Smooth muscle cell (in vitro differentiated cells): ENCODE measurements around the gene IGSF3. TPM values are rescaled to one million over a fixed set of nuclear protein-coding genes. Genes with fewer than 3 reads are reported as not detected.
"Not testable (repeated sequence)": the region's sequence is repeated elsewhere in the genome, so short reads cannot be mapped to it uniquely, and the experiment has no call there.

ENCODE experiments used
- DNase-seq: peaks from one replicate; lab custom pipeline; 2025; ENCODE audit not compliant: unreplicated experiment; lab: John Stamatoyannopoulos, UW
- H2AFZ ChIP-seq: fragments of 200-600 bp; sonication (generic); 2 replicates; pipeline ENCODE4 v1.6.0; 2016; ENCODE audit warnings: antibody characterized with exemption, low read depth, mild to moderate bottlenecking
- H3F3A ChIP-seq: fragments of 200-600 bp; sonication (generic); 2 replicates; pipeline ENCODE4 v1.6.0; 2017; ENCODE audit warnings: antibody characterized with exemption, low read depth
- H3K27ac ChIP-seq: fragments of 200-600 bp; sonication (generic); 2 replicates; pipeline ENCODE4 v1.5.1; 2016; ENCODE audit warnings: low read depth, mild to moderate bottlenecking
- H3K27me3 ChIP-seq: fragments of 200-600 bp; sonication (generic); 2 replicates; pipeline ENCODE4 v1.6.1; 2016; ENCODE audit warnings: low read depth, mild to moderate bottlenecking
- H3K36me3 ChIP-seq: fragments of 200-600 bp; sonication (generic); 2 replicates; pipeline ENCODE4 v1.5.1; 2016; ENCODE audit warnings: low read depth
- H3K4me1 ChIP-seq: fragments of 200-600 bp; sonication (generic); 2 replicates; pipeline ENCODE4 v1.5.1; 2016; ENCODE audit warnings: low read depth
- H3K4me2 ChIP-seq: fragments of 200-600 bp; sonication (generic); 2 replicates; pipeline ENCODE4 v1.6.0; 2016; ENCODE audit warnings: mild to moderate bottlenecking
- H3K4me3 ChIP-seq: fragments of 200-600 bp; sonication (generic); 2 replicates; pipeline ENCODE4 v1.5.1; 2016; ENCODE audit warnings: mild to moderate bottlenecking
- H3K79me2 ChIP-seq: fragments of 200-600 bp; sonication (generic); 2 replicates; pipeline ENCODE4 v1.6.0; 2016; ENCODE audit warnings: low read depth, mild to moderate bottlenecking
- H3K9ac ChIP-seq: fragments of 200-600 bp; sonication (generic); 2 replicates; pipeline ENCODE4 v1.6.0; 2016; ENCODE audit warnings: low read depth
- H3K9me3 ChIP-seq: fragments of 200-600 bp; sonication (generic); replicated peaks from 2 replicates; pipeline ENCODE4 v1.5.1; 2016; ENCODE audit warnings: low read depth
- H4K20me1 ChIP-seq: fragments of 200-600 bp; sonication (generic); 2 replicates; pipeline ENCODE4 v1.6.0; 2016; ENCODE audit warnings: low read depth
- CTCF ChIP-seq: fragments of 200-600 bp; sonication (generic); IDR thresholded peaks from 2 replicates; pipeline ENCODE4 v1.5.1; 2017; ENCODE audit warnings: borderline replicate concordance, mild to moderate bottlenecking, antibody characterized with exemption; ENCODE audit not compliant: insufficient read depth, poor library complexity, severe bottlenecking
- WGBS: methylation state at CpG from one replicate; pipeline ENCODE4 v1.1.7; 2016; ENCODE audit warnings: low lambda C conversion rate; 5-methylcytosine and 5-hydroxymethylcytosine counted together
- polyA plus RNA-seq: library from polyadenylated mRNA; unstranded; fragments of >200 nt; fragmentation: Nextera tagmentation; extraction: Ambion mirVana; gene quantifications from 2 replicates; pipeline ENCODE4 v1.2.1, GENCODE V29; 2016
- total RNA-seq: library from RNA; depleted of rRNA; stranded (reverse); fragments of >200 nt; gene quantifications from 2 replicates; pipeline ENCODE4 v1.2.3, GENCODE V29; 2014

The IGSF3 gene
- total and polyA plus RNA-seq, 2 experiments from 2014 or later = 11.9 to 28.4 TPM

- H3K4me2 ChIP-seq, H3K4me3 ChIP-seq, DNase-seq, H3K36me3 ChIP-seq, H3K79me2 ChIP-seq, H3F3A ChIP-seq, H3K9ac ChIP-seq, H3K27me3 ChIP-seq, H2AFZ ChIP-seq, H3K9me3 ChIP-seq, H3K27ac ChIP-seq, H4K20me1 ChIP-seq: not testable (repeated sequence)
- H3K4me1 ChIP-seq = peaks cover 17% of the 10 kb centered on the region
- 86% methylated on average over 5 of the region's 5 CpGs for WGBS
Measured at GRCh38 chr1:116625155-116625554, 42.4 kb downstream of the IGSF3 start.

- 96% methylated on average over 7 of the region's 7 CpGs for WGBS
- no peaks in the 10 kb centered on the region for H3K36me3 ChIP-seq
- H3F3A ChIP-seq = peaks cover 4% of the 10 kb centered on the region
- no peaks in the 10 kb centered on the region for H3K27me3 ChIP-seq
- H3K9ac ChIP-seq = no peak overlapping the region
- peaks cover 4% of the 10 kb centered on the region for H4K20me1 ChIP-seq
- peaks cover 13% of the 10 kb centered on the region for H3K4me1 ChIP-seq
- H3K4me3 ChIP-seq = no peak overlapping the region
- no peak overlapping the region for H2AFZ ChIP-seq
- DNase-seq = no peak
- no peak for TF ChIP-seq CTCF
- H3K4me2 ChIP-seq = no peak overlapping the region
- H3K9me3 ChIP-seq = no peaks in the 10 kb centered on the region
- H3K27ac ChIP-seq = no peak overlapping the region
- no peaks in the 10 kb centered on the region for H3K79me2 ChIP-seq
Measured at GRCh38 chr1:116624040-116624439, 43.5 kb downstream of the IGSF3 start.

GRCh38 chr1:116622496-116622895 is 45.0 kb downstream of the IGSF3 start:
- not testable (repeated sequence) for H3F3A ChIP-seq, DNase-seq, H3K4me3 ChIP-seq, H3K79me2 ChIP-seq, H4K20me1 ChIP-seq, H3K9me3 ChIP-seq, H2AFZ ChIP-seq, H3K27me3 ChIP-seq, H3K4me1 ChIP-seq, H3K9ac ChIP-seq, H3K4me2 ChIP-seq, H3K36me3 ChIP-seq
- 68% methylated on average over 2 of the region's 2 CpGs for WGBS
- peak overlapping the region; percentile 37 for H3K27ac ChIP-seq

- H3K27ac ChIP-seq = peak overlapping the region; percentile 37
Measured at GRCh38 chr1:116621756-116622155, 45.8 kb downstream of the IGSF3 start.

GRCh38 chr1:116620392-116620791 is 47.1 kb downstream of the IGSF3 start:
- H3K27ac ChIP-seq, DNase-seq, H2AFZ ChIP-seq, H3K9me3 ChIP-seq, H3K79me2 ChIP-seq, H3K4me1 ChIP-seq, H3K27me3 ChIP-seq, H3K9ac ChIP-seq, H3F3A ChIP-seq, H3K36me3 ChIP-seq, H4K20me1 ChIP-seq, H3K4me2 ChIP-seq, H3K4me3 ChIP-seq: not testable (repeated sequence)
- whole genome bisulfite sequencing = 96% methylated on average over 3 of the region's 3 CpGs

More at GRCh38 chr1:116621756-116622155, 45.8 kb downstream of the IGSF3 start:
- 82% methylated on average over 2 of the region's 2 CpGs for WGBS
- H3K9ac ChIP-seq, DNase-seq, H3F3A ChIP-seq, H3K79me2 ChIP-seq, H3K4me2 ChIP-seq, H3K9me3 ChIP-seq, H2AFZ ChIP-seq, H3K36me3 ChIP-seq, H3K27me3 ChIP-seq, H3K4me1 ChIP-seq, H4K20me1 ChIP-seq, H3K4me3 ChIP-seq: not testable (repeated sequence)

GRCh38 chr1:116619106-116619505 is 48.4 kb downstream of the IGSF3 start:
- not testable (repeated sequence) for H3K4me2 ChIP-seq, H3K9me3 ChIP-seq, DNase-seq, H3K4me3 ChIP-seq, H3K4me1 ChIP-seq, H4K20me1 ChIP-seq, H3K9ac ChIP-seq, H3K79me2 ChIP-seq, H3K36me3 ChIP-seq, H2AFZ ChIP-seq, H3F3A ChIP-seq, H3K27me3 ChIP-seq, H3K27ac ChIP-seq
- 34% methylated on average over 4 of the region's 4 CpGs for WGBS

- H3K36me3 ChIP-seq, H3K27ac ChIP-seq, H2AFZ ChIP-seq, H3K27me3 ChIP-seq, H3K79me2 ChIP-seq, H3K9me3 ChIP-seq, H4K20me1 ChIP-seq, DNase-seq, H3F3A ChIP-seq, H3K4me3 ChIP-seq, H3K4me2 ChIP-seq, H3K9ac ChIP-seq, H3K4me1 ChIP-seq: not testable (repeated sequence)
- 83% methylated on average over 5 of the region's 5 CpGs for WGBS
Measured at GRCh38 chr1:116617808-116618207, 49.7 kb downstream of the IGSF3 start.

GRCh38 chr1:116613825-116614224 is 53.7 kb downstream of the IGSF3 start:
- not testable (repeated sequence) for H3K79me2 ChIP-seq, H2AFZ ChIP-seq, H3K36me3 ChIP-seq, H3K9ac ChIP-seq, H3K27ac ChIP-seq, H3K4me1 ChIP-seq, H3K27me3 ChIP-seq, H3K4me2 ChIP-seq, H4K20me1 ChIP-seq, H3K9me3 ChIP-seq, H3K4me3 ChIP-seq, DNase-seq, H3F3A ChIP-seq
- 99% methylated on average over 12 of the region's 13 CpGs for WGBS
